Measurements from ENCODE around the gene ESYT1. TPM values are rescaled to one million over a fixed set of nuclear protein-coding genes. Genes with fewer than 3 reads are reported as not detected.

ESYT1 gene
- total RNA-seq, 1 donor from 2014 or later: 28.0 TPM

DNA sequence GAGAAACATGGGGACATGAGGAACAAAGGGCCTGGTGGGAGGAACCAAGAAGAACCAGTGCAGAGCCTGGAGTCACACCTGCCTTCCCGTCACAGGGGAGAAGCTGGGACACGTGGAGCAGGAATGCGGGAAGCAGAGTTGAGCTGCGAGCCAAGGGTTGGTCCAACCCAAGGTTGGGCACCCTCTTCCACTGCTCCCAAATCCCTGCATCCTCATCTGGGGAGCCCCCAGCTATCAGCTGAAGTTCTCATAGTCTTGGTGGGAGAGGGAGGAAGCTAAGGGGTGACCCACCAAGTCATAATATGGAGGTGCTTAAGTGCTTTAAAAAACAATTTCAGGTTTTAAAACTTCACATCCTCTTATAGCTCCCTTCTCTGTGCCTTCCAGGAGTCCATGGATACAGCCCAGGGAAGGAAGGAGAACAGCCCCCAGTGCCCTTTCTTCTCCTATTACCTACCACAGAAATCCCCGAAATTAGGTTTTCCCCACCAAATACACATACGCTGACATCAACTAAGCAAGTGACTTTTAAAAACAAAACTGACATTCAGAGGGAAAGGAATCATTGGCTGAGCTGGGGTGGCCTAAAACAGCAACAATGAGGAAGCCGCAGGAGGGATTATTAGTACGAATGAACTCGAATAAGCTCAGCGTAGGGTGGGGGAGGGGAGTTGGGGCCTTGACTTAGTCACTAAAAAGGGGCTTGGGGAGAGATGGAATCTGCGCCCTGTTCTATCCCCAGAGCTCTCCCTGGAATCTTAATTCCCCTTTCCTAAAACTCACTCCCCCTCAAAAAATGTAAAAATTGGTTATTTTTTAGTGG is 34.6 kb downstream of the ESYT1 start:
- intact Hi-C loops (cut with micrococcal nuclease): no loop called here
- no peak for ATAC-seq
- no peak for DNase-seq

DNA sequence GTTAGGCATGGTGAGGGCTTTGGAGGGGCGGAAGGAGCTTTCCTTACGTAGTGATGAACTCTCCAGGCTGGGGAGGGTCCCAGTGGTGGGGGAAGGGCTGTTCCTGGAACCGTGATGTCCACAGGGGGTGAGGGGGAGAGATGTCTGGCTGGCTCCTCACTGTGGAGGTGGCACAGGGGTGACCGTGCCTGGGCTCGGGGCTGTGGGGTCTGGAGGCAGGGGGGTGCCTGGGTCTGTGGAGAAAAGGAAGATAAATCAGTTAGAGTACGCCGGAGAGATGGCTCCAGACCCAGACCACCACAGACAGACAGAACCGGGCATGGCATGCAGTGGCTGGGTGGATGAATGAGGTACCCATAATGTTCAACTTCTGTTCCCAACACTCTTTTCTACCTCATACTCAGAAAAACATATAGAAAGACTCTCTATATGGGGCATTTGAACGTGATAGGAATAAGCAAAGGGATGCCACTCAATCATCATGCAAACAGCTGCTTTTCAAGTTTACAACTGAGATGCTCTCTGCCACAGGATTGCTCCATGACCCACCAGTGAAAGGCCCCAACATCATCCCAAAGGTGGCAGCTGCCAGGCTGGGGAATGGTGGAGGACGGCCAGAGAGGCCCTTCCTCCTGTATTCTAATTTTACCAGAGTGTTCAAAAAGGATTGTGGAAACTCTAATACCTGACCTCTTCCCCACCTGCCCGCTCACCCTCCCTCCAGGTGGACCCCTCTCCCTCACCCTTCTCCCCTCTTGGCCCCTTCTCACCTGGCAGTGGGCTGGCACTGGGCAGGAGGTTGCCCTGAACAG is 35.7 kb downstream of the ESYT1 start:
- DNase-seq (no peak), ATAC-seq (no peak)
- intact Hi-C loops (cut with micrococcal nuclease): no loop called here

DNA sequence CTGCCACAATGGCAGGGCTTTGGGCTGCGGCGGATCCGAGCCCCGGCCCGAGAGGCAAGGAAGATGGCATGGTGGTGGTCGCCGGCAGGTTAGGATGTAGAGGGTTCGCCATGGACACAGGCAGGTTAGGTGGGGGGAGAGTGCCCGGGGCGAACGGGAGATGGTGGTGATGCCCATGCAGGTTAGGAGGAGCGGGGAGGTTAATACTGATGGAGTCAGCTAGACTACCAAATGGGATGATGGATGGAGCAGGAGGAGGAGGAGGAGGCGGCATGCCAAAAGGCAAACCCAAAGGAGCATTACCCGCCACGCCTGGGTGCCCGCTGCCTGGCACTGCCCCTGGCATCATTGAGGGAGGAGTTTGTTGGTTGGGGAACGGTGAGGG is 36.3 kb downstream of the ESYT1 start:
- no peak for DNase-seq
- intact Hi-C loops (cut with micrococcal nuclease): no loop called here
- ATAC-seq: no peak

DNA sequence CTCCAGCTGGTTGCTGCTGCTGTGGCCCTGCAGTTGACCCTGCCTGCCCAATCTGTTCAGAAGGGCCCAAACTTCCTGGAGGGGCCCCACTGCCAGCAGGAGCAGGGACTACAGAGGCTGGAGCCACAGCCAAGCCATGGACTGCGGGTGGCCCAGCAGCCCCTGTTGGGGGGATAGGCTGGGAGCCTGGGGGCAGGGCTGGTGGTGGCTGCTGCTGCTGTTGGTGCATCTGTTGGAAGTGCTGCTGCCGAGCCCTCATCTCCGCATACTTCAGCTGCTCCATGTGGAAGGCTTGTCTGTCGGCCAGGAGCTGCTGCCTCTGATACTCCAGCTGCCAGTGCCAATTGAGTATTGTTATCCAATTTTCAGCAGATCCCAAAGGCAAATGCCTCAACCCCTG is 37.3 kb downstream of the ESYT1 start:
- intact Hi-C loops (cut with micrococcal nuclease): no loop called here
- DNase-seq (peak; percentile 42), ATAC-seq (peak; percentile 15)

DNA sequence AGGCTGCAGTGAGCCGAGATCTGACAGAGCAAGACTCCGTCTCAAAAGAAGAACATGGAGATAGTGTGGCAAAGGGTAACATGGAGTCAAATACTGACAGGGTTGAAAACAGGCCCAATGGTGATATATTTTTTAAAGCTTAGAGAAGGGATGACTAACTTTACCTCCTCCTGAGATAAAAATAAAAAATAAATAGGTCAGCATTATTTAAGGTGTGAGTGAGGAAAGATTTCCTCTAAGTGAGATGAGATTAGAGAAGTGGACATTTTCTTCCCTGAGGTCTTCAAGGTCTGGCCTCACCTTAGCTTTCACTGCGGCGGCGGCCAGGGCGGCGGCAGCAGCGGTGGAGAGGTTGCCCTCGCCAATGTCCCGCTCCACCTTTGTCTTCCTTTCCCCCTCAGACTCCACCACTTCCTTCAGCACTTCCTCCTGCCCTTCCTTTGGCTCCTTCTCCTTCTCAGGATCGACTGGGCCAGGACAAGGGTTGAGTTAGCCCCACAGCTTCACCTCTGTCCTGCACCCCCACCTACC is 41.2 kb downstream of the ESYT1 start:
- intact Hi-C loops (cut with micrococcal nuclease): no loop called here
- no peak for ATAC-seq

DNA sequence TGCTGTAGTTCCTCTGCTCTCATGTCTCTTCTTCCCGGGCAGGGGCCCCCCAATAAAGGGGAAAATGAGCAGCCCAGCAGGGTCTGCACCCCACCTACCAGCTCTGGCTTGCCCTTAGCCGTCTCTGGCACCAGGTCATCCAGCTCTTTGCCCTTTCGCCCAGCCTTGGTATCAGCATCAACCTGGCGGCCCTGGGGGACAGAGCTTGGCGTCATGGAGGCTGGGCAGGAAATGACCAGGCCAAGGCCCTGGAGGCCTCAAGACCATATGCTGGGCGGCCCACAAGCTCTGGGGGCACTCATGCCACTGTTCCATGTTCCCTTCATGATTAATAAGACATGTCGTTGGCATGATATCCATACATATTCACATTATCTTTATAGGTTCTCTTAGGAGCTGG is 44.8 kb downstream of the ESYT1 start:
- no peak for DNase-seq
- no peak for ATAC-seq
- intact Hi-C loops (cut with micrococcal nuclease): no loop called here

More for the DNA sequence above, 41.2 kb downstream of the ESYT1 start:
- no peak for DNase-seq

DNA sequence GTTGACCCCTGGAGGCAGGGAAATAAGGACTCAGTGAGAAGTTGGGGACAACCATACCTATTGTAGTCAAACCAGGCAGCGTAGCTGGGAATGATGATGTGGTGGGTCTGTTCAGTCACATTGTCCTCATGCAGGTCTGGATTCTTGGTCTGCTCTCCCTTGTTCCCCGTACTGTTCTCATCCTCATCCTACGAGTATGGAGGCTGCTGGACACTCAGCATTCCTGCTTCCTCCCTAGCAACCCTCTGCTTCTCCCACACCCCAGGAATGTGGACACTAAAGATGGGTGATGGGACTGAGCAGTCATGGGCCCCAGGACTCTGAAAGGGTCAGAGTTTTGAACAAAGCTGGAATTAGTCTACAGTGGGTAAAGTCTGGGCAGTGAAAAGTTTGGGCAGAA is 50.3 kb downstream of the ESYT1 start:
- no peak for ATAC-seq

DNA sequence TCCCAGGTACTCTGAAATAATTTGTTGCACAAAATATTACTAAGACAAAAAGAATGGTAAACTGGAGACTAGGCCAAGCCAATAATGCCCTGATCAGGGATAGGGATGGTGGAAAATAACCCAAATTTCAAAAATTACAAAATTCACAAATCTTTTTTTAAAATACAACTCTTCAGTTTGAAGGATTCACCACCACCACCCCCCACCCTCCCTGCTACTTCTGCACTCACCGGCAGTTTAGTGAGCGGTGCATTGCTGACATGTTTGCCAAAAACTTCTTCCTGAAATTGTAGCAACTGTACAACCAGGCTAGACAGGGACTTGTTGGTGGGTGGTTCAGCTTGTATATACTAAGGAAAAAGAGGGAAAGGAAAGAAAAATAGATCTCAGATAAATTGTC is 58.9 kb downstream of the ESYT1 start:
- DNase-seq (no peak), ATAC-seq (no peak)
- intact Hi-C loops (cut with micrococcal nuclease): loop anchor here (10.0 kb wide), 1 partner anchor 62 kb away; the partner anchor contains the start of gene ESYT1

More for the DNA sequence above, 50.3 kb downstream of the ESYT1 start:
- DNase-seq: no peak
- intact Hi-C loops (cut with micrococcal nuclease): no loop called here

DNA sequence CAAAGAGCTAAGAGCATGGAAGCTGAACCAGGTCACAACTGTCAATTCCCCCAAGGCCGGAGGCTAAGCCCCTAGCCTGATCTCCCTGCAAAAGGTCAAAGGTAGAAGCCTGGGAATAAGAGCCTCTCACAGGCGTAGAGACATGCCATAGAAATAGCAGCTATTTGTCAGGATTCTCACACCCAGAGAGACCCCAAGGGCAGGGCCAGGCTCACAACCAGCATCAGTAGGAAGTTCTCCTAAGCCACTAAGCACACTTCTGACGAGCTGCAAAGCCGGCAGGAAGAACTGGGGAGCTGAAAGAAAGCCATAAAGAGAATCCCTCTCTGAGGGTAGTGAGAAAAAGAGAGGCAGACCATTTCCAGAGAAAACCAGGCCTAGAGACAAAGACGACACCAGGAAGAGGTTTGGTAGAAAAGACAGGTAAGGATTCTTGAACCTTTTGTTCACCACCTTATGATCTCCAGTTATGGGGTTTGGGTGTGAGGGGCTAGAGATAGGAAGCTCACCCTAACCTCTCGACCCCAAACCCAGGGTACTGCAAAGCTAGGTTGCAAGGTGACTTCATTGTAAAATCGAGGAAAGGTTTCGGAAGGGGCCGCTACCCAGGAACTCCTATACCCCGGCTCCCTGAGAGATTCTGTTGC is 60.2 kb downstream of the ESYT1 start:
- ATAC-seq (no peak), DNase-seq (no peak)
- intact Hi-C loops (cut with micrococcal nuclease): loop anchor here (10.0 kb wide), 1 partner anchor 63 kb away; the partner anchor contains the start of gene ESYT1

DNA sequence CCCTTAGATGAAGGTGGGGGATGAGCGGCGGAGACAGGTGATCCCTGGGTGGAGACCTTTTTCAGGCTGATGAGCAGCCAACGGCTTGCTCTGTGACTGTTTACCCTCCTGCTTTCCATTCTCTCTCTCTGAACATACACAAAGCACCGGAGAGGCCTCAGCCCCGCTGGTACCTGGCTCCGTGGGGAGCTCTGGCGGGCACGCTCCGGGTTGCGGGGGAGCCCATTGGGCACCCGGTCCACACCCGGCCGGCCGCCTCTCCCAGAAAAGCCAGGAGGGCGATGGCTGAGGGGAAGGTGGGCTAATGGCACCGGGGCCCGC is 60.7 kb downstream of the ESYT1 start:
- ATAC-seq (peak; percentile 4), DNase-seq (no peak)
- intact Hi-C loops (cut with micrococcal nuclease): loop anchor here (10.0 kb wide), 1 partner anchor 64 kb away; the partner anchor contains the start of gene ESYT1

DNA sequence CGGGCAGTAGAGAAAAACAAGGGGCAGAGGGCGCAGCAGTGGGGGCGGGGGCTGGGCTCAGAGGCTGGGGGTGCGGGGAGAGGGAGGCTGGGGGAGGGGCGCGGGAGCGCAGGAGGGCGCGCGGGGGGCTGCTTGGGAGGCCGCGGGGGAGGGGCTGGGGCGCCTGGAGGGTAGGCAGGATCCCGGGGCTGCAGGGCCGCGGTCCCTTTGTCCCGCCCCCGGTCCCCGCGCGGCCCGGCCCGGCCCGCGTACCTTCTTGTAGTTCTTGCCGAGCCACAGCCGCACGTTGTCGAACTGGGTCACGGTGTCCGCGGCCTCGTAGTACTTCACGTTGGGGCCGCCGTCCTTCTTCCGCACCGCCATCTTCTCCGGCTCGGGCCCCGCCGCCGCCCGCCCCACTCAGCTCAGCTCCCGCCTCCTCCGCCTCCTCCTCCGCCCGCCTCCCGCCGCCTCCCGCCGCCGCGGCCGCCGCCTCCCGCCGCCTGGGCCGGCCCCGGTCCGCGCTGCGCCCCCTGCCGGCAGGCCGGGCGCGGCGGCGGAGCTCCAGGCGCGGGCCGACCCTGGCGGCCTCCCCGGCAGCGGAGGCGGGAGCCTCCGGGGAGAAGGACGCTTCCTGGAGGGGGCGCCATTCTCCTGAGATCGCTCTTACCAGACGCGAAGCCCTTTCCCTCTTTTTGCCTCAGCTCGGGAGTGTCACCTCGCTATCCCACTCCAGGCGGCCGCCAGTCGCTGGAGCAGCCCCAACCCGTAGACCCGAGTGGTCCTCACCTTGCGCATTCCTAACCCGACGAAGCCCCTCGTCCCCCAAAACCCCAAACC is 61.2 kb downstream of the ESYT1 start, which contains the start of gene SMARCC2:
Gene SMARCC2 (minus strand): TSS at position 385 of the 819 bp plus-strand sequence. CDS start 22 bp downstream, at position 363.
- DNase-seq: peak; percentile 93

DNA sequence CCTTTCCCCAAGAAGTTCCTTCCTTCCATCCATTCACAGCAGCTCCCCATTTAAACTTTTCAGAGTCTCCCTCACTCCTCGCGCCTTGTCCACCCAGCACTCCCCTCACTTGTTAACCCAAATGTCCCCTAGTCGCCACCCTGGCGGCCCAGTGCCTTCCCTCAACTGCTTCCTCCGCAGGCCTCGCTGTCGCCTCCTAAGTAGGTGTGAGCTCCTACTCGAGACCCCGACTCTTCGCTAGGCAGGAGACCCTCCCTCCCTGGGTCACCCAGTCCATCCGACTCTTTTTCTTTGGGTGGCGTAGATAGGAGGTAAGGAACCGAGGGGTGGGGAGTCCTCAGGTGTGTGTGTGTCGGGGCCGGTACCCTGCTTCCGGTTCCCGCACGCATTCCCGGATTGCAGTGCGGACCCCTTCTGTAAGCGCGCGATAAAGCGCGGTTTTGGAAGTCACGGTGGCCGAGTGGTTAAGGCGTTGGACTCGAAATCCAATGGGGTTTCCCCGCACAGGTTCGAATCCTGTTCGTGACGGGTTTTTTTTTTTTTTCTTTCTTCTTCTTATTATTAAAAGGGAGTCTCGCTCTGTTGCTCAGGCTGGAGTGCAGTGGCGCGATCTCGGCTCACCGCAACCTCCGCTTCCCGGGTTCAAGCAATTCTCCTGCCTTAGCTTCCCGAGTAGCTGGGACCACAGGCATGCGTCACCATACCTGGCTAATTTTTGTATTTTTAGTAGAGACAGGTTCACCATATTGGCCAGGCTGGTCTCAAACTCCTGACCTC is 62.0 kb downstream of the ESYT1 start:
- ATAC-seq: peak; percentile 58
- peak; percentile 82 for DNase-seq
- intact Hi-C loops (cut with micrococcal nuclease): loop anchor here (10.0 kb wide), 2 partner anchors 65 to 275 kb away; partner anchors contain the start of genes ESYT1 and SPRYD4

More for the DNA sequence above, 61.2 kb downstream of the ESYT1 start, which contains the start of gene SMARCC2:
- peak; percentile 85 for ATAC-seq
- intact Hi-C loops (cut with micrococcal nuclease): loop anchor here (10.0 kb wide), 1 partner anchor 65 kb away; the partner anchor contains the start of gene ESYT1

DNA sequence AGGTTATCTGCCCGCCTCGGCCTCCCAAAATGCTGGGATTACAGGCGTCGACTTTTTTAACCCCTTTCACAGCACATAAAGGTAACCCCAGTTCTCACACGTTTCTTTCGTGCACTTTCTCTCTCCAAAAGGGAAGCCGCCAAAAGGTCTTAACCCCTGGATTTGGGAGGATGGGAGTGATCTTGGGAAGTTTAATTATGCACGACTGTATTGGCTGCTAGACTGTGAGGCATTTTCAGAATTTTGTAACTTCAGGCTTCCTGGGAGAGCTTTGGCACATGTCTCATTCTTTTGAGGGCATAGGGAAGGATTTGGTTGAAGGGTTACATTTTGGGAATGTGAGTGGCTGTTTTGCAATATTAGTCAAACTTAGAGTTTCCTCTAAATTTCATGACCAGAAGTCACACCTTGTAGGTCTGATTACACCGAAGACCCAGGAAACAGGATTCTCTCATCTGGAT is 62.7 kb downstream of the ESYT1 start:
- ATAC-seq (no peak), DNase-seq (no peak)
- intact Hi-C loops (cut with micrococcal nuclease): loop anchor here (10.0 kb wide), 1 partner anchor 274 kb away; the partner anchor contains the start of gene SPRYD4

DNA sequence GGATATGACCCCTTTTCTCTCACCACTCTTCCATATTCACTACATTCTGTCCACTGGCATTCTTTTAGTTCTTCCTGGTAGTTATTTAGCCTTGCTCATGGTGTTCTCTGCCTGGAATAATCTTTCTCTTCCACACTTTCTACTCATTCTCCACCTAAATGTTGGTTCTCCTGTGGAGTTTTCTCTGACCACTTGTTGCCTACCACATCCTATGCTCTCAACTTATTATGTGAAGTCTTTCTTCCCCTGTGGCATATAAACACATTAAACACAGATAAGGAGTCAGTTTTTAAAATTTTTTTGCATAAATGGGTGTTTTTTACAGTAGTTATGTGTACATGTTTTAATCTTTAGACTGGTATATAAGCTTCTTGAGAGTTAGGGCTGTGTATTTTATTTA is 64.5 kb downstream of the ESYT1 start:
- DNase-seq (no peak), ATAC-seq (no peak)
- intact Hi-C loops (cut with micrococcal nuclease): loop anchor here (10.0 kb wide), 1 partner anchor 272 kb away; the partner anchor contains the start of gene SPRYD4

DNA sequence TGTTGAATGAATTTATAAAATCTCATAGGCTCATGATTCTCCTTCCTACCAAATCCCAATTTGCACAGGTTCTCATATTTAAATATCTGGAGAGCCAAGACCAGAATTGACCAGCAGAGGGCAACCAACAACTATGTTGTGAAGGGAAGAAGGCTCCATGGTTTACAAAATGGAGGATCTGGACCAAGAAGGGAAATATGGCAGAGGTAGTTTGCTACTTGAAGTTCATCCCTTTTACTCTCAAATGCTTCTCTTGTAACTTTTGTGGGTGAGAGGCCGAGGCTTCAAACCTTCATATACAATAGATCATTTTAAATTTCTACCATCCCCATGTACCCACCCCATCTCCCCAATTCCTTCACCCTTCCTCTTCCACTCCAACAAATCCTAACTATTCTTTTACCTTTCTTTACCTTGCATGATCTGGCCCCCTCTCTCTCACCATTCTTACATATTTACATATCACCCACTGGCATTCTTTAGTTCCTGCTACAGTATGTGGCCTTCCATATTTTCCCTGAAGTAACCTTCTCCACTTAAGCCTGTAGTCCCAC is 65.0 kb downstream of the ESYT1 start:
- DNase-seq: no peak
- no peak for ATAC-seq

More for the DNA sequence above, 65.0 kb downstream of the ESYT1 start:
- intact Hi-C loops (cut with micrococcal nuclease): loop anchor here (10.0 kb wide), 1 partner anchor 272 kb away; the partner anchor contains the start of gene SPRYD4
